GM23248 (cell line): ENCODE measurements around the gene RPL14. TPM values are rescaled to one million over a fixed set of nuclear protein-coding genes. Genes with fewer than 3 reads are reported as not detected.

Source experiments
- DNase-seq: peaks from one replicate; pipeline ENCODE4 v3.0.0-alpha.2; 2015
- H2AFZ ChIP-seq: fragments of 200-600 bp; sonication (generic); 2 replicates; pipeline ENCODE4 v1.6.1; 2016; ENCODE audit warnings: antibody characterized with exemption
- H3F3A ChIP-seq: fragments of 200-600 bp; sonication (generic); 2 replicates; pipeline ENCODE4 v1.6.1; 2016; ENCODE audit warnings: mild to moderate bottlenecking, antibody characterized with exemption, mixed run types; ENCODE audit not compliant: insufficient read depth
- H3K27ac ChIP-seq: fragments of 200-600 bp; sonication (generic); 2 replicates; pipeline ENCODE4 v1.5.1; 2016; ENCODE audit warnings: mild to moderate bottlenecking
- H3K27me3 ChIP-seq: fragments of 200-600 bp; sonication (generic); replicated peaks from 2 replicates; pipeline ENCODE4 v1.6.1; 2016; ENCODE audit warnings: mild to moderate bottlenecking; ENCODE audit not compliant: insufficient read depth
- H3K36me3 ChIP-seq: fragments of 200-600 bp; sonication (generic); 2 replicates; pipeline ENCODE4 v1.6.1; 2016; ENCODE audit warnings: low read depth, mild to moderate bottlenecking
- H3K4me1 ChIP-seq: fragments of 200-600 bp; sonication (generic); 2 replicates; pipeline ENCODE4 v1.6.1; 2016; ENCODE audit warnings: mild to moderate bottlenecking; ENCODE audit not compliant: insufficient read depth
- H3K4me2 ChIP-seq: fragments of 200-600 bp; sonication (generic); one replicate; pipeline ENCODE4 v1.6.1; 2016; ENCODE audit warnings: mild to moderate bottlenecking; ENCODE audit not compliant: unreplicated experiment
- H3K4me3 ChIP-seq: fragments of 200-600 bp; sonication (generic); 2 replicates; pipeline ENCODE4 v1.5.1; 2016; ENCODE audit warnings: mild to moderate bottlenecking
- H3K79me2 ChIP-seq: fragments of 200-600 bp; sonication (generic); 2 replicates; pipeline ENCODE4 v1.6.1; 2016; ENCODE audit warnings: mild to moderate bottlenecking; ENCODE audit not compliant: insufficient read depth
- H3K9ac ChIP-seq: fragments of 200-600 bp; sonication (generic); 2 replicates; pipeline ENCODE4 v1.6.1; 2016; ENCODE audit warnings: mild to moderate bottlenecking
- H3K9me2 ChIP-seq: fragments of 200-600 bp; sonication (generic); 2 replicates; pipeline ENCODE4 v1.6.1; 2016; ENCODE audit warnings: mixed run types, mild to moderate bottlenecking, moderate library complexity; ENCODE audit not compliant: insufficient read depth
- H3K9me3 ChIP-seq: fragments of 200-600 bp; sonication (generic); one replicate; pipeline ENCODE4 v1.6.1; 2017; ENCODE audit warnings: low read depth
- H4K20me1 ChIP-seq: fragments of 200-600 bp; sonication (generic); 2 replicates; pipeline ENCODE4 v1.6.0; 2016; ENCODE audit not compliant: insufficient read depth
- EZH2 ChIP-seq: fragments of 200-600 bp; sonication (generic); IDR thresholded peaks from 2 replicates; pipeline ENCODE4 v1.6.1; 2018; ENCODE audit warnings: antibody characterized with exemption, mild to moderate bottlenecking; ENCODE audit not compliant: insufficient read depth, poor library complexity, severe bottlenecking
- EZH2phosphoT487 ChIP-seq: fragments of 200-600 bp; sonication (generic); IDR thresholded peaks from 2 replicates; pipeline ENCODE4 v1.6.1; 2018; ENCODE audit warnings: antibody characterized with exemption, moderate library complexity, mild to moderate bottlenecking, low read depth; ENCODE audit not compliant: insufficient read depth
- WGBS, 2 experiments: methylation state at CpG; one replicate each; pipeline ENCODE4 v1.1.6; 2015 to 2017; ENCODE audit warnings: low lambda C conversion rate in 2 of 2, low coverage in 1 of 2; ENCODE audit errors: missing lambda C conversion rate in 2 of 2; 5-methylcytosine and 5-hydroxymethylcytosine counted together
- in situ Hi-C: fragments of 300-500 bp; cut with MboI; formaldehyde crosslinking; loops from 2 replicates; pipeline ENCODE4 v1.15.0; 2020
- polyA plus RNA-seq: library from polyadenylated mRNA; unstranded; fragments of >200 nt; fragmentation: Nextera tagmentation; extraction: Ambion mirVana; gene quantifications from 2 replicates; pipeline ENCODE4 v1.2.1, GENCODE V29; 2016
- total RNA-seq: library from RNA; depleted of rRNA; stranded (reverse); fragments of >200 nt; shearing (Covaris generic); gene quantifications from 2 replicates; pipeline ENCODE4 v1.2.3, GENCODE V29; 2014; rRNA removed

The RPL14 gene
- total RNA-seq: 148 and 220 TPM in 2 replicates
- polyA plus RNA-seq: 431 and 456 TPM in 2 replicates

GRCh38 chr3:40456940-40457823 is at the start of gene RPL14:
TSS of gene RPL14 (plus strand) at chr3:40457339. CDS start at chr3:40457472, 133 bp downstream.
- peaks cover 39% of the 10 kb centered on the region for H3K36me3 ChIP-seq
- H2AFZ ChIP-seq: peak within 1 kb of the TSS; percentile 95
- H3K9me2 ChIP-seq: no peaks in the 10 kb centered on the region
- in situ Hi-C loops: no loop called here
- peaks cover 55% of the 10 kb centered on the region for H3K79me2 ChIP-seq
- peak; percentile 100 for DNase-seq
- H3K9ac ChIP-seq: peak within 1 kb of the TSS; percentile 97
- H3F3A ChIP-seq: peaks cover 45% of the 10 kb centered on the region
- H3K4me3 ChIP-seq: peak within 1 kb of the TSS; percentile 91
- no peaks in the 10 kb centered on the region for H3K9me3 ChIP-seq
- H3K27ac ChIP-seq: peak within 1 kb of the TSS; percentile 84
- no peaks in the 10 kb centered on the region for H3K27me3 ChIP-seq
- H4K20me1 ChIP-seq: no peaks in the 10 kb centered on the region
- peak within 1 kb of the TSS; percentile 95 for H3K4me2 ChIP-seq
- no peak for TF ChIP-seq EZH2
- TF ChIP-seq EZH2phosphoT487: no peak
- WGBS, 2 experiments: 0 to 2% methylated on average over 57 to 76 of the region's 79 CpGs
- peaks cover 21% of the 10 kb centered on the region; the same call in 1 of the 2 replicates for H3K4me1 ChIP-seq

DNA sequence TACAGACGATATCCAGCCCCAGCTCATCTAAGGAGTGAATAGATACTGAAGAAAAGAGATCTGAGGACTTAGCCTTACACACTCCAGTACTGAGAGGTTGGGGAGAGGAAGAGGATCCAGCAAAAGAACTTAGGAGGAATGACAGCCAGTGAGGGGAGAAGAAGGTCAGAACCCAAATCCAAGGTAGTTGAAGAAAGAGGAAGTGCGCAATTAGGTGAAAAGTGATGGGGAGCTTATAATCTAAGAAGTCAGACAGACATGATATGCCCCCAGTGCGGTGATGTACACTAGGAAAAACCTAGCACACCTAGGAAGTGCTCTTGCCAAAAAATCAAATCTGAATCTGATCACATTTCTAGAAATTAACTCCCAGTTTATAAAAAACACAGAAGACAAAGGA is 49.5 kb upstream of the RPL14 start:
- Histone ChIP-seq H3K4me1 (no peaks in the 10 kb centered on the region), H2AFZ (no peak overlapping the region), H3F3A (no peaks in the 10 kb centered on the region), H4K20me1 (no peaks in the 10 kb centered on the region), H3K4me3 (no peak overlapping the region), H3K9me3 (no peaks in the 10 kb centered on the region), H3K9me2 (no peaks in the 10 kb centered on the region), H3K27ac (no peak overlapping the region), H3K27me3 (no peaks in the 10 kb centered on the region), H3K4me2 (no peak overlapping the region), H3K36me3 (no peaks in the 10 kb centered on the region), H3K79me2 (no peaks in the 10 kb centered on the region), H3K9ac (no peak overlapping the region)
- TF ChIP-seq EZH2 (no peak), EZH2phosphoT487 (no peak)
- in situ Hi-C loops: no loop called here
- WGBS, 2 experiments: 61 to 64% methylated on average over 3 of the region's 3 CpGs
- no peak for DNase-seq

DNA sequence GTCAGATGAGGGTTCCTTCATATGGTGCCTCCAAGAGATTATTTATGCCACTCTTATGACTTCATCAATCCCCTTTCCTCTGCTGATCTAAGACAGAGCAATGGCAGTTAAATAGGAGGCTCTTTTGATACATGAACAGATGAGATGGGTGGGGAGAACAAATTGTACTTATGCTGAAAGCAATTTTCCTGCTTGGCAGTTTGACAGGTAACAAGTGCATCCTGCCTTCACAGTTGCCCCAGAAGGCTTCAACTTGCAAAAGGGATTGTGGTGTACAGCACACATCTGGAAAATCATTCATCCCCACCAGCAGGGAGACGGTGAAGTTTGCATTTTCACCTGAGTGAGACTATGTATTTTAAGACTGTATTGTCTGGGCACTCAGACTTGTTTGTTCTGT is 42.9 kb upstream of the RPL14 start:
- WGBS, 2 experiments: 4% methylated on average over 1 of the region's 1 CpG

DNA sequence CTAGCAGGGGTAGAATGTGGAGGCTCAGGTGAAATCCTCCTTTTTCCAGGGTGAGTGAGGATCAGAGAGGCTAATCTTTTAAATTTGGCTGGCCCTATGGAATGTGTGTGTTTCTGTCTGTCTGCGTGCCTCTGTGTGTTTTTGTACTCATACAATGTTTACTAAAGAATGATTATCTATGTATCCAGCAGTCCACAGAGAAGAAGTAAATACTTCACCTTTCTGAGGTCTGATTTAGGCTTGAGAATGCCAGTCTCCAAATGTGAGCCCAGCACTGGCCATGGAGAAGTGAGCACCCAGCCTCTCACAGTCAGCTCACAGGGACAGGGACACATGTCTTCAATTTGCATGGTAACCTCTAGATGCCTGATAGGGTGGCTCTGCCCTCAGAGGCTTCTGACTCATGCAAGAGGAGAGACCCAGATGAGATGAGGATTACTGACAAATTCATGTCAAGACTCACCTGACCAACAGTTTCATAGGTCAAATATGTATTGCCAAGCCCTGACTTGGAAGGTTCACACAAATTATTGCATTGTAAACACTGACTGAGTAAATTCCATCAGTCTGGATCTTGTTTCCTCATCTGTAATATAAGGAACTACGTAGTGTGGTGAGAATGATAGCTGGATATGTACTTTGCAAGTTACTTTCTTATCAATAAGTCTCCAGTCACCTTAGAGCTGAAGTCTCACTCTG is 39.1 kb upstream of the RPL14 start:
- Histone ChIP-seq H3K9ac (no peak overlapping the region), H3K27ac (no peak overlapping the region), H3K4me1 (no peaks in the 10 kb centered on the region), H3K4me2 (no peak overlapping the region), H3K9me2 (no peaks in the 10 kb centered on the region; the same call in 1 of the 2 replicates), H4K20me1 (no peaks in the 10 kb centered on the region), H3K4me3 (no peak overlapping the region), H3K79me2 (no peaks in the 10 kb centered on the region), H3K27me3 (no peaks in the 10 kb centered on the region), H2AFZ (no peak overlapping the region), H3F3A (no peaks in the 10 kb centered on the region), H3K9me3 (no peaks in the 10 kb centered on the region), H3K36me3 (no peaks in the 10 kb centered on the region)
- DNase-seq: no peak
- in situ Hi-C loops: no loop called here
- TF ChIP-seq EZH2: no peak
- no peak for TF ChIP-seq EZH2phosphoT487
- WGBS, 2 experiments: 88% methylated on average over 2 of the region's 2 CpGs

More for the DNA sequence above, 42.9 kb upstream of the RPL14 start:
- Histone ChIP-seq H3K79me2 (no peaks in the 10 kb centered on the region), H3F3A (no peaks in the 10 kb centered on the region), H3K9me2 (no peaks in the 10 kb centered on the region; the same call in 1 of the 2 replicates), H4K20me1 (no peaks in the 10 kb centered on the region), H3K27me3 (no peaks in the 10 kb centered on the region), H3K36me3 (no peaks in the 10 kb centered on the region), H3K9me3 (no peaks in the 10 kb centered on the region), H3K4me1 (no peaks in the 10 kb centered on the region), H3K4me2 (no peak overlapping the region), H2AFZ (no peak overlapping the region), H3K9ac (no peak overlapping the region), H3K27ac (no peak overlapping the region), H3K4me3 (no peak overlapping the region)
- DNase-seq: no peak
- in situ Hi-C loops: no loop called here
- TF ChIP-seq EZH2 (no peak), EZH2phosphoT487 (no peak)
